GM12864 (cell line): Measurements from ENCODE around the gene XAGE5.
"Not testable (repeated sequence)": the region's sequence is repeated elsewhere in the genome, so short reads cannot be mapped to it uniquely, and the experiment has no call there.

Experiments used
- DNase-seq: peaks from one replicate; pipeline ENCODE4 v3.0.0-alpha.2; 2011; ENCODE audit warnings: low read depth
- H3K4me3 ChIP-seq: 2 replicates; pipeline ENCODE4 v1.5.1; 2011; ENCODE audit warnings: mild to moderate bottlenecking, low read depth, low read length, control low read depth
- TF ChIP-seq, protein P1 (sequence below): IDR thresholded peaks from 2 replicates; pipeline ENCODE4 v1.5.1; 2011; ENCODE audit warnings: low read depth, mild to moderate bottlenecking, moderate library complexity, low read length, control low read depth, inconsistent platforms; ENCODE audit errors: missing control alignments

The XAGE5 gene

DNA sequence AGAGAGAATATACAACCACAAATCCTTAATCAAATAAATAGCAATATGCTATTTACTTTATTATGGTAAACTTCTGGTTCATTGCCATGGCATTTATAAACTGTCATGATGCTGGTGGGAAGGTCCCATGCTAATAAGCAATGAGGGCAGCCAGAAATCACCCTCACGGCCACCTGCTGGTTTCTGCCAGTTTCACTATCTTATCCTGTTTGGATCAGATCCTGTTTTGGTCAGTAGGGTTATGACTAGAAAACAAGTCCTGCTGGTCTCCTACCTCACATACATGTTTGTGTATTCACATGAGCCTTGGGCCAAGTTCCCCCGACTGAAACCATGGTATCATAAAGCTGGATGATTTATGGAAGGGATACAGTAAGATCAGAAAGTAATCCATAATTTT is 28.1 kb downstream of the XAGE5 start:
- DNase-seq: no peak
- TF ChIP-seq, protein P1, sequence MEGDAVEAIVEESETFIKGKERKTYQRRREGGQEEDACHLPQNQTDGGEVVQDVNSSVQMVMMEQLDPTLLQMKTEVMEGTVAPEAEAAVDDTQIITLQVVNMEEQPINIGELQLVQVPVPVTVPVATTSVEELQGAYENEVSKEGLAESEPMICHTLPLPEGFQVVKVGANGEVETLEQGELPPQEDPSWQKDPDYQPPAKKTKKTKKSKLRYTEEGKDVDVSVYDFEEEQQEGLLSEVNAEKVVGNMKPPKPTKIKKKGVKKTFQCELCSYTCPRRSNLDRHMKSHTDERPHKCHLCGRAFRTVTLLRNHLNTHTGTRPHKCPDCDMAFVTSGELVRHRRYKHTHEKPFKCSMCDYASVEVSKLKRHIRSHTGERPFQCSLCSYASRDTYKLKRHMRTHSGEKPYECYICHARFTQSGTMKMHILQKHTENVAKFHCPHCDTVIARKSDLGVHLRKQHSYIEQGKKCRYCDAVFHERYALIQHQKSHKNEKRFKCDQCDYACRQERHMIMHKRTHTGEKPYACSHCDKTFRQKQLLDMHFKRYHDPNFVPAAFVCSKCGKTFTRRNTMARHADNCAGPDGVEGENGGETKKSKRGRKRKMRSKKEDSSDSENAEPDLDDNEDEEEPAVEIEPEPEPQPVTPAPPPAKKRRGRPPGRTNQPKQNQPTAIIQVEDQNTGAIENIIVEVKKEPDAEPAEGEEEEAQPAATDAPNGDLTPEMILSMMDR: no peak
- H3K4me3 ChIP-seq: no peak overlapping the region

DNA sequence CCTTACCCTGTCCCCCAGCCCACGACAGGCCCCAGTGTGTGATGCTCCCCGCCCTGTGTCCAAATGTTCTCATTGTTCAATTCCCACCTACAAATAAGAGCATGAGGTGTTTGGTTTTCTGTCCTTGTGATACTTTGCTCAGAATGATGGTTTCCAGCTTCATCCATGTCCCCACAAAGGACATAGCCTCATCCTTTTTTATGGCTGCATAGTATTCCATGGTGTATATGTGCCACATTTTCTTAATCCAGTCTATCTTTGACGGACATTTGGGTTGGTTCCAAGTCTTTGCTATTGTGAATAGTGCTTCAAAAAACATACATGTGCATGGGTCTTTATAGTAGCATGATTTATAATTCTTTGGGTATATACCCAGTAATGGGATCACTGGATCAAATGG is 32.5 kb downstream of the XAGE5 start:
- not testable (repeated sequence) for DNase-seq, H3K4me3 ChIP-seq

DNA sequence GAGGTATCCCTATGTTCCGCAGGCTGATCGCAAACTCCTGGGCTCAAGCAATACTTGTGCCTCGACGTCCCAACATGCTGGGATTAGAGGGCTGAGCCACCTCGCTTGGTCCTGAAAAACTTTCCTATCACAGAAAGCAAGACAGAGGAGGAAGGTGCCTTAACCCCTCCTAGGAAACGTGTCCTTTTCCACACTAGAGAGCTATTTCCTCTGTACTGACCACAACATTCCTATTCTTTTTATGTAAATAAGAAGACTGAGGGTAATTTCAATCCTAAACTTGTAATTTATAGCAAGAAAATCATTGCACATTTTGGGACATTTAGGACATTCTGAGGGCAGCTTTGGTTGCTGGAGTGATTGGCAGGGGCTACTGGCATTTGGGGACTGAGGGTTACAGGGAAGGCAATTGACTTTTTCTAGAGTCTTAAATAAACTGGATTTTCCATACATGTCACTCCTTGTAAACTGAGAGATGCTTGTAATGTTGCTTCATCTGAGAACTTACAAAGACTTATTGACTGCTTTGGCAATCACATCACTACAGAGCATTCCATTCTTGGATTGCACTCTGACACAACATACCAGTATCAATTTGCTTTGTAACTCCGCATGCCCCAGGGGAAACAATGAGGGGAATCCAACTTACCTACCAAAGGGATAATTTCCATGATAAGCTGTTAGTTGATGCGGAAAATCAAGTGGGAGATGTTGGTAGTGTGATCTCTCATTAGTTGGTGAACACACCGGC is 41.2 kb downstream of the XAGE5 start:
- TF ChIP-seq, protein P1: no peak
- no peak overlapping the region for H3K4me3 ChIP-seq
- no peak for DNase-seq

DNA sequence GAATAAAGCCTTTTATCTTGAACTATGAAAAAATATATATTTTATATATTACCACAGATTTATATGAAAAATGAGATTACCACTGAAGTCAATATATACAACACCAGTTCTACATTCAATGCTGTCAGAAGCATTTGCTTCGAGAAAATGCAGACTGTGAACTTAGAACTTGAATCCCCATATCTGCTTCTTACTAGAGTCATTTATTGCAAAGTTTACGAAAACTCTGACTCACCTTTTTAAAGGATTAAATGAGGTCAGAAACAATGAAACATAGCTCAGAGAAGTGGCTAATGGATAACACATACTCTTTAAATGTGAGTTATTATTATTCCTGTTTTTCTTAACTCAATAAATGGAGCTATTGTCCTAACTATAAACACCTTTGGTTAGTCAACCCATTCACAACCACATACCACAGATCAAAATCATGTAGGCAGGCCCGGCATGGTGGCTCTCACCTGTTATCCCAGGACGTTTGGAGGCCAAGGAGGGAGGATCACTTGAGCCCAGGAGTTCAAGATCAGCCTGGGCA is 46.0 kb downstream of the XAGE5 start:
- H3K4me3 ChIP-seq, DNase-seq: not testable (repeated sequence)

DNA sequence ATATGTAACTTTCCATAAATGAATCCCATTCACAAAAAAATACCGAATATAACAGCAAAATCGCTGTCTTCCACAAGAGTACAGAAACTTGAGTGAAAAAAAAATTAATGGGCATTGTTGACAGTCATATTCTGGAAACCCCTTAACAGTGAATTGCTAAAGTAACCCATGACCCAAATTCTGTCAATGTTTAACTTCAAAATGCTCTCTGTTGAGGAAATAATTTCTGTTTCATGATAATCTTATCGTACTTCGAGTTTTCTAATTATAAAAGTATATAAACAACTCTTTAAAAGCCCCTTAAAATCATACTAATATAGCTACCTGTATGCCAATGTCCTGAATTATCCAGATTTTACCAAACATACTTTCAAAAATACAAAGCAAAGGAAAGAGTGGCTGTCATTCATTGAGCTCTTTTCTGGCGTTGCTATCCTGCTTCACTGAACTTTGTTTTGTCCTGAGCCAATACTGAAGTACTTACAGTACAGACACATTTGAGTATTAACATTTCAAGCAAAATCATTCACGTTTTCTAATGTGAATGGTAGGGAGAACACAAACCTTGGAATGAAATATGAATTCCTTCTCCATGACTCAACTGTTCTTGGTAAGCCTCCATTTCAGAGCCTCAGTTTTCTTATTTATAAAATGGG is 54.4 kb downstream of the XAGE5 start:
- no peak overlapping the region for H3K4me3 ChIP-seq
- TF ChIP-seq, protein P1: no peak
- no peak for DNase-seq
